ENCODE results near the gene MRPS18A.

GRCh38 chr6:43695967-43696291, 8.3 kb upstream of the MRPS18A start:
- TF ChIP-seq, protein P1, sequence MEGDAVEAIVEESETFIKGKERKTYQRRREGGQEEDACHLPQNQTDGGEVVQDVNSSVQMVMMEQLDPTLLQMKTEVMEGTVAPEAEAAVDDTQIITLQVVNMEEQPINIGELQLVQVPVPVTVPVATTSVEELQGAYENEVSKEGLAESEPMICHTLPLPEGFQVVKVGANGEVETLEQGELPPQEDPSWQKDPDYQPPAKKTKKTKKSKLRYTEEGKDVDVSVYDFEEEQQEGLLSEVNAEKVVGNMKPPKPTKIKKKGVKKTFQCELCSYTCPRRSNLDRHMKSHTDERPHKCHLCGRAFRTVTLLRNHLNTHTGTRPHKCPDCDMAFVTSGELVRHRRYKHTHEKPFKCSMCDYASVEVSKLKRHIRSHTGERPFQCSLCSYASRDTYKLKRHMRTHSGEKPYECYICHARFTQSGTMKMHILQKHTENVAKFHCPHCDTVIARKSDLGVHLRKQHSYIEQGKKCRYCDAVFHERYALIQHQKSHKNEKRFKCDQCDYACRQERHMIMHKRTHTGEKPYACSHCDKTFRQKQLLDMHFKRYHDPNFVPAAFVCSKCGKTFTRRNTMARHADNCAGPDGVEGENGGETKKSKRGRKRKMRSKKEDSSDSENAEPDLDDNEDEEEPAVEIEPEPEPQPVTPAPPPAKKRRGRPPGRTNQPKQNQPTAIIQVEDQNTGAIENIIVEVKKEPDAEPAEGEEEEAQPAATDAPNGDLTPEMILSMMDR (IDR thresholded peaks at IDR 0.05): no peak
- no peak for TF ChIP-seq POLR2A (IDR thresholded peaks at IDR 0.05)
